Mucosa of rectum (tissue), 2 donors: Measurements from ENCODE around the gene KRTAP10-2.
A peak's percentile ranks its signal among the peaks of the same experiment; 100 is the strongest.

ENCODE experiments used
- H3K27ac ChIP-seq, 2 donors: one replicate each; pipeline ENCODE4 v1.7.0; 2013; ENCODE audit warnings: inconsistent platforms in 2 of 2, low read depth in 2 of 2, low read length in 2 of 2
- H3K27me3 ChIP-seq, 2 donors: one replicate each; pipeline ENCODE4 v1.7.0; 2013; ENCODE audit warnings: low read length in 2 of 2; ENCODE audit not compliant: control insufficient read depth in 2 of 2, insufficient read depth in 2 of 2
- H3K36me3 ChIP-seq, 2 donors: one replicate each; pipeline ENCODE4 v1.7.0; 2013; ENCODE audit warnings: low read length in 2 of 2; ENCODE audit not compliant: control insufficient read depth in 2 of 2, insufficient read depth in 2 of 2
- H3K4me1 ChIP-seq, 2 donors: one replicate each; pipeline ENCODE4 v1.7.0; 2013; ENCODE audit warnings: low read length in 2 of 2, mild to moderate bottlenecking in 1 of 2; ENCODE audit not compliant: control insufficient read depth in 2 of 2, insufficient read depth in 2 of 2
- H3K4me3 ChIP-seq, 2 donors: one replicate each; pipeline ENCODE4 v1.7.0; 2013; ENCODE audit warnings: low read length in 2 of 2
- H3K9ac ChIP-seq, 2 donors: one replicate each; pipeline ENCODE4 v1.7.0; 2013; ENCODE audit warnings: low read length in 2 of 2, low read depth in 1 of 2, mild to moderate bottlenecking in 1 of 2
- H3K9me3 ChIP-seq, 2 donors: one replicate each; pipeline ENCODE4 v1.7.0; 2013; ENCODE audit warnings: low read length in 2 of 2; ENCODE audit not compliant: control insufficient read depth in 2 of 2
- donor health status: healthy.
- donor health status: Normal muscosa, but diverticular disease.

KRTAP10-2 gene

DNA sequence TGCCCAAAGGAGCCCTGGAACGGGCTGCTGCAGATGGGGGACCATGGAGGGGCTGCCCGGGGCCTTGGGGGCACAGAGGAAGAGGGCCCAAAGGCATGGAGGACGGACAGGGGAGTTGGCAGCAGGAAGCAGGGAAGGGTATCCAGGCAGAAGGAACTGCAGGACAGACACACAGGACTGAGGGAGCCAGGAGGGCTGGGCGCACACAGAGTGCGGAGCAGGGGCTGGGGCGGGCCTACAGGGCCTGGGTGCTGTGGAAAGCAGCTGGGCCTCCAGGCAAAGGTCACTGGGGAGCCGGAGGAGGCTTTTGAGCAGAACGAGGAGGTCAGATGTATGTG lies 39.4 kb downstream of the KRTAP10-2 start:
- Histone ChIP-seq H3K9me3 (no peaks in the 10 kb centered on the region), H3K36me3 (no peaks in the 10 kb centered on the region), H3K27me3 (peaks cover 0 to 6% of the 10 kb centered on the region in 2 donors), H3K4me1 (peaks cover 0 to 3% of the 10 kb centered on the region in 2 donors), H3K9ac (no peak overlapping the region), H3K4me3 (no peak overlapping the region), H3K27ac (no peak overlapping the region)

DNA sequence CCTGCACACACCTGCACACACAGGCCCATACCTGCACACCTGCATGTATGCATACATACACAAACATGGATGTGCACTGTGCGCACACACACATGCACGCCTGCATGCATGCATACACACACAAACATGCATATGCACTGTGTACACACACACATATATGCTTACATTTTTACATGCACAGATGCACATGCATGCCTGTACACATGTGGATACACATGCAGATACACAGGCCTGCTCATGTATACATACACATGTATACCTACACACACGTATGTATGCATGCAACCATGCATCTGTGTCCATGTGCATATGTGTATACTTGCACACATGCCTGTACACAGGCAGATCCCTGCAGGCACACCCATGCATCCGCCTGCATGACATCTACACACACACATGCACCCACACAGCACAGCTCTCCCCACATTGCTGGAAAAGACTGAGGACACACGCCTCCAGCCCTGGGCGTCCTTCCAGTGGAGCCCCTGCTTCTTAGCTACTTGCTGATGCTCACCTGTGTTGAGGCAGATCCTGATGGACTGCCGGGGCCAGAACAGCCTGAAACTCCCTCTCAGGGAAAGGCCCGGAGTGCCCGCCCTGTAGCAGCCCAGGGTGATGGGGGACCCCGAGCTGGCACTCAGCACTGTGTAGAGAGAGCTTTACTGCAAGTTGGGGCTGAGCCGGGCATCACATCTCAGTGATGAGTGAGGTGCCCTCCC lies 39.9 kb downstream of the KRTAP10-2 start:
- H3K9me3 ChIP-seq = no peaks in the 10 kb centered on the region
- peaks cover 0 to 3% of the 10 kb centered on the region in 2 donors for H3K4me1 ChIP-seq
- H3K27ac ChIP-seq = no peak overlapping the region
- H3K9ac ChIP-seq = no peak overlapping the region
- H3K4me3 ChIP-seq = no peak overlapping the region
- peaks cover 0 to 6% of the 10 kb centered on the region in 2 donors for H3K27me3 ChIP-seq
- H3K36me3 ChIP-seq = no peaks in the 10 kb centered on the region

DNA sequence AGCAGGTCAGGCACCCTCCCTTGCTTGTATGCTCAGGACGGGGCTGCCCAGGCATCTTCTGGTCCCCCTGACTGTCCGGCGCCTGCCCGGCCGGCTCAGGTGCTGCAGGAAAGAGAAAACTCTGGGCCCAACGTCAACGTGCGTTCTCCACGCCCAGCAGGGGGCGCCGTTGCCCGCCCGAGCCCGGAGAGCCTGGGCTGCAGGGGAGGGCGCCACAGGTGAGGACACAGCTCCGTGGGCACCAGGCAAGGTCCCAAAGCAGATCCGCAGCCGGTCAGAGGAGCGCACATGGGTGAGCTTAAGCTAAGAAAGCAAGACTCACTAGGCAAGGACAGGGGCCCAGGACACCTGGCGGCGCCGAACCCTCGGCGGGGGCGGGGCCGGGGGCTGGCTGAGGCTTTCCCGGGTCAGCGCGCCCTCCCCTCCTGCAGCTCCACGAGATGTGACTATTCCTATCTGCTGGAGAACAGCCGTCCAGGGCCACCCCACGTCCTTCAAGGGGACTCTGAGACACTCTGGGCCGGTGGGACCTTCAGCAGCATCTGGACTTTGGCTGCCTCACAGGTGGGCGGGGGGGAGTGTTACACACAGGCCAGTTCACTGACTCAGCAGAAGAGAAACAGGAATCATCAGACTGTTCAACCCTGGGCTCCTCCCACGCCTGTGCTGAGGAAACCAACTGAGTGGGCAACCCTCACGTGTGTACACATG lies 40.6 kb downstream of the KRTAP10-2 start:
- Histone ChIP-seq H3K9ac (no peak overlapping the region), H3K27me3 (peaks cover 0 to 6% of the 10 kb centered on the region in 2 donors), H3K27ac (no peak overlapping the region), H3K9me3 (no peaks in the 10 kb centered on the region), H3K4me1 (peaks cover 0 to 3% of the 10 kb centered on the region in 2 donors), H3K36me3 (no peaks in the 10 kb centered on the region), H3K4me3 (peak overlapping the region in 1 of 2 donors; percentile 44)

DNA sequence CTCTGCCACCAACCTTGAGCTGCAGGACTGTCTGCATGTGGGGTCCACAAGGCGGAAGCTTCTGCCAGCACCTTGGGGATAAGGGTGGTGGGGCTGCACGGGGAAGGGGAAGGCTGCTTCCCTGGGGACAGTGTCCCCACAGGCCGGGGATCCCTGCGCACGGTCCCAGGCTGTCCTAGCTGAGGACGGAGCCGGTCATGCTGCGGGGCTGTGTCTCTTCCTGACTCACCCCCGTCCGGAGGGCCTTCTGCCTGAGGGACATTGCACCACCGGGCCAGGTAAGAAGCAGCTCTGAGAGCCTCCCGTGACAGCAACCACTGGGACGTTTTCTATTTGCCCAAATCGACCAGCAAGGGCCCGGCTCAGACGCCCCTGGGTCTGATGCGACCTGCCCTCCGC lies 41.2 kb downstream of the KRTAP10-2 start:
- Histone ChIP-seq H3K36me3 (no peaks in the 10 kb centered on the region), H3K9ac (no peak overlapping the region), H3K9me3 (no peaks in the 10 kb centered on the region), H3K27me3 (peaks cover 0 to 6% of the 10 kb centered on the region in 2 donors), H3K4me1 (peaks cover 0 to 3% of the 10 kb centered on the region in 2 donors), H3K27ac (no peak overlapping the region), H3K4me3 (no peak overlapping the region)

DNA sequence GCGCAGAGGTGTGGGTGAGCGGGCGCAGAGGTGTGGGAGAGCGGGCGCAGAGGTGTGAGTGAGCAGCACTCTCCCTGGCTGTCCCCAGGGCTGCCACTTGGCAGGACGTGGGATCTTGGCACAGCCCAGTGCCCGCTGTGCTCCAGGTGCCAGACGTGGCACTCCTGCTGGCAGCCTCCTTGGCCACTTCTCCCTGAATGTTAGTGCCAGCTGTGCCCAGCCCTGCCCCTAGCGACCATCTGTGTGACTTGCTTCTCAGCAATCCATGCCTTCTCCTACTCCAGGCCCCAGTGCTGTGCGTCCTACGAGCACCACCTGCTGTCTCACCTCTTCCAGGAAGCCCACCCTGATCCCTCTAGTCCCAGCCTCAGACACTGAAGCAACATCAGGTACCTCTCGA lies 41.8 kb downstream of the KRTAP10-2 start:
- no peak overlapping the region for H3K9ac ChIP-seq
- peaks cover 0 to 3% of the 10 kb centered on the region in 2 donors for H3K4me1 ChIP-seq
- no peaks in the 10 kb centered on the region for H3K9me3 ChIP-seq
- H3K27ac ChIP-seq = no peak overlapping the region
- no peak overlapping the region for H3K4me3 ChIP-seq
- no peaks in the 10 kb centered on the region for H3K36me3 ChIP-seq
- H3K27me3 ChIP-seq = peaks cover 0 to 6% of the 10 kb centered on the region in 2 donors

DNA sequence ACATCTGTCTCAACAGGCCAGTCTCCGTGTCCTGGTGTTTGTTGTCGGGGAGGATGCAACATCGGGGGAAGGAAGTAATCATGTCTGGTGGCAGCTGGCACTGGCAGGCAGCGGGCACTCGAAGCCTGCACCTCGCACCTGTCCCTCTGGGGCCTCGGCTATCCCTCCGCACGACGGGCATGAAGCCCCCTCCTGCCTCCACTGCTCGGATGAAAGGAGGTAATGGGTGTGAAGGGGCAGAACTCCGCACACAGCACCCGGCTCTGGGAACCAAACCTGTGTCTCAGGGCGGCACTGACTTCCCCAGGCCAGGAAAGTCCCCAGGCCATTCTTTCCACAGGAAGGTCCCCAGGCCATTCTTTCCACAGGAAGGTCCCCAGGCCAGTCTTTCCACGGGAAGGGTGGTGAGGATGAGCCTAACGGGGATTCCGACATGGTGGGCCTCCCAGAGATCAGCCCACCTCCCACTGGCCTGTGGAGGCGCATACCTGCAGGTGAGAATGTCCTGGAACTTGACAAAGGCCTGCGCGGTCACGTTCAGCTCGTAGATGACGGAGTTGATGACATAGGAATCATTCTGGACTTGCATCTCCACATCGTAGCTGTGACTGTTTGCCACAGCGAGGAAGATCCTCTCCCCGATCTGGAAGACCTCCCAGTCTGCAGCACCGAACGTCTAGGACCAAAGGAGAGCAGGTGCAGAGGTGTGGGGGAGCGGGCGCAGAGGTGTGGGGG lies 42.4 kb downstream of the KRTAP10-2 start:
- no peaks in the 10 kb centered on the region for H3K9me3 ChIP-seq
- H3K9ac ChIP-seq = no peak overlapping the region
- H3K27me3 ChIP-seq = peaks cover 0 to 6% of the 10 kb centered on the region in 2 donors
- no peaks in the 10 kb centered on the region for H3K36me3 ChIP-seq
- H3K4me3 ChIP-seq = no peak overlapping the region
- H3K4me1 ChIP-seq = peaks cover 0 to 3% of the 10 kb centered on the region in 2 donors
- H3K27ac ChIP-seq = no peak overlapping the region

DNA sequence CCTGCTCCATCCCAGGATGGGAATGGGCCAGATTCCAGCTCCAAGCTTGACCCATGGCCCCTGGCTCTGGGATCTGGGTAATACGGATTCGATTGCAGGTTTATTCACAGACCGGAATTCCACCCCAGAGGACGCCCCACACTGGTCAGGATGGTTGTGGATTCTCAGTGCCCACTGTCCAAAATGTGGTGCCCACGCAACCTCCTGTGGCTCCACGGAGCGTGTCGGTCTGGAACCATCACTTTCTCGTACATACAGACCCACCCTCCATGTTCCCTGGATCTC lies 42.9 kb downstream of the KRTAP10-2 start:
- H3K4me3 ChIP-seq = no peak overlapping the region
- no peak overlapping the region for H3K9ac ChIP-seq
- no peak overlapping the region for H3K27ac ChIP-seq
- no peaks in the 10 kb centered on the region for H3K36me3 ChIP-seq
- H3K27me3 ChIP-seq = peaks cover 0 to 6% of the 10 kb centered on the region in 2 donors
- peaks cover 0 to 3% of the 10 kb centered on the region in 2 donors for H3K4me1 ChIP-seq
- H3K9me3 ChIP-seq = no peaks in the 10 kb centered on the region

DNA sequence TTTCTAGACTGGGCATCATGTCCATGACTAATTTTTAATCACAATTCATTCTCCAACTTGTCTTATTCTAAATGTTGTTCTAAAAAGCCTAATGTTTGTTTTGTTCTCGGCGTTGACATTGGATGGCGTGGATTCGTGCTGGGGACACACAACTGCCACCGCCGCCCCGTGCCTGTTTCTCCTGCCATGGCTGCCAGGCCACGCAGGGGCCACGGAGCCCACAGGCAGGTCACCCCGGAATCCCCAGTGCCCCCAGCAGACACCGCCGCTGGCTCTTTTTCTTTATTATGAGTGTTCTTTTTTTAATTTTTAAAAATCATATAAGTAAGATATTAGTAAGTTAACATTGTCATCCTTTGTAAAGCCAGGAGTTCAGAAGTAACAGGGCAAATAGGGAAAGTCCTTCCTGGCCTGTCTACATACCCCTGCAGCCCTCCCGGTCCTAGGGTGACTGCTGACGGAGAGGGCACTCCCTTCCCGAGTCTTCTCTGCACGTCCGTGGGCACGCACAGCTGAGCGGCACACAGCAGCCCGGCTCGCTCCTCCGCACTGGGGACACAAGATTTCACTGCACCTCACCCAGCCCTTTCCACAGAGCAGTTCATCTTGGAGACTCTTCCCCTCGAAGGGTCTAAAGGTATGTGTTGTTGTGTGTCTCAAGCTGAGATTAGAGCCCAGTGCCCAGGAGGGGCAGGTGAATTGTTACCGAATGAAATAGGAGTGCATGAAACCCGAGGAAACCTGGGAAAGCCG lies 43.5 kb downstream of the KRTAP10-2 start:
- peaks cover 0 to 3% of the 10 kb centered on the region in 2 donors for H3K4me1 ChIP-seq
- no peak overlapping the region for H3K27ac ChIP-seq
- H3K4me3 ChIP-seq = no peak overlapping the region
- no peaks in the 10 kb centered on the region for H3K36me3 ChIP-seq
- H3K9me3 ChIP-seq = no peaks in the 10 kb centered on the region
- no peak overlapping the region for H3K9ac ChIP-seq
- H3K27me3 ChIP-seq = peaks cover 0 to 6% of the 10 kb centered on the region in 2 donors

DNA sequence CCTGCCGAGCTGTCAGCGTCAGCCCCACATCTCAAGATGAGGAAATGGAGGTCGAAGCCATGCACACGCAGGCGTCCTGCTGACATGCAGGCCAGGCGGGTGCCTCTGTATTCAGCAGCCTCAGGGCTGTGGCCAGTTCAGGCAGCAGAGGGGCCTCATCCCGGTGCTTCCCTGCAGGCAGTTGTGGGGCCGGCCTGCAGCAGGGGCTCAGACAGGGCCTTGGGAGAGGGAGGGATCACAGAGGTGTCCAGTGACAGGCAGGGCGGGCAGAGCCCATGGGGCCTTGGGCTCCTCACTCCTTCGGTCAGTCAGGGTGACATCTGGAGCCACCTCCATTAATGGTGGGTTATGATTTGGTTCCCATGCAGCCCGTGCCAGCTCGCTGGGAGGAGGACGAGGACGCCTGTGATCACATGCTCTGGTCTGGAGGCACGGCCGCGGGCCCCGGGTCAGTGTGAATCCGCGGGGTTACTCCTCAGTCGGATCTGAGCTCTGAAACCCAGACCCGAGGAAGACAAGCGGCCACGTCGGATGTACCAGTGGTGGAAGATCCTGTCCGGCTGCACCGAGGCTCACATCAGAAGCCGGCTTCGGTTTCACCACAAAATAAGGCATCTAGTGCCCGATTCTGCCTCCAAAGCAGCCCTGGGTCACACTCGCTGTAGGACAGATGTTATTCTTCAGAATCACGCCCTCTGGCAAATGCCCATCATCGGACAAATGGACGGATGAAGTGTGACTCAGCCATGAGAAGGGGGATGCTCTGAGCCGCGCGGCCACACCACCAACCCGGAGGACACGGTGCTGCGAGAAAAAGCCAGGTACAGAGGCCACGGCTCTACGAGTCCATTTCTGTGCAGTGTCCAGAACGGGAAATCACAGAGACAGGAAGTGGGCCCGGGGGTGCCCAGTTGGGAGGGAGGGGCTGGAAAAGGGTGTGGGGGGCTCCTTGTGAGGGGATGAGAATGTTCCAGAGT lies 44.7 kb downstream of the KRTAP10-2 start:
- Histone ChIP-seq H3K9ac (no peak overlapping the region), H3K4me1 (peaks cover 0 to 3% of the 10 kb centered on the region in 2 donors), H3K27me3 (peaks cover 0 to 6% of the 10 kb centered on the region in 2 donors), H3K9me3 (no peaks in the 10 kb centered on the region), H3K4me3 (no peak overlapping the region), H3K36me3 (no peaks in the 10 kb centered on the region), H3K27ac (no peak overlapping the region)
